Measurements from ENCODE around the gene ELMOD3. TPM values are rescaled to one million over a fixed set of nuclear protein-coding genes. Genes with fewer than 3 reads are reported as not detected.

The ELMOD3 gene
- total and polyA plus RNA-seq, 4 donors, result 5.5 to 15.8 (median 8.0) TPM

GRCh38 chr2:85309699-85310321, 44.8 kb upstream of the ELMOD3 start:
- Histone ChIP-seq H3K27me3 (ENCODE audit: control insufficient read depth in 4 of 4, insufficient read depth in 4 of 4, low read length in 3 of 4) (no peaks in the 10 kb centered on the region), H3K4me3 (ENCODE audit: low read depth in 1 of 3, low read length in 3 of 3) (no peak overlapping the region), H3K27ac (ENCODE audit: low read depth in 1 of 2, low read length in 2 of 2) (peak overlapping the region in 1 of 2 donors; percentile 5), H3K4me1 (ENCODE audit: control insufficient read depth in 4 of 4, insufficient read depth in 4 of 4, low read length in 3 of 4) (peaks cover 5 to 17% (median 13%) of the 10 kb centered on the region in 4 donors), H3K36me3 (ENCODE audit: control insufficient read depth in 4 of 4, insufficient read depth in 3 of 4, low read depth in 1 of 4, low read length in 3 of 4) (peaks cover 0 to 17% (median 5%) of the 10 kb centered on the region in 4 donors), H3K9me3 (ENCODE audit: control insufficient read depth in 4 of 4, low read length in 3 of 4) (no peaks in the 10 kb centered on the region), H3K9ac (ENCODE audit: low read depth in 1 of 2, low read length in 2 of 2) (no peak overlapping the region)
- TF ChIP-seq MAX (IDR thresholded peaks at IDR 0.05) (no peak), HNF4A (conservative IDR thresholded peaks at IDR 0.05) (peak; percentile 11 to 72), EGR1 (IDR thresholded peaks at IDR 0.05; ENCODE audit: low read depth in 2 of 2) (no peak), FOXA1 (IDR thresholded peaks at IDR 0.05) (no peak), CTCF (IDR thresholded peaks at IDR 0.05; ENCODE audit: low read depth, low read length, missing input control) (no peak)
- no peak for DNase-seq (ENCODE audit: low spot score)
- 68% methylated on average over 19 of the region's 19 CpGs for WGBS

GRCh38 chr2:85310330-85310729, 44.2 kb upstream of the ELMOD3 start:
- Histone ChIP-seq H3K9me3 (ENCODE audit: control insufficient read depth in 4 of 4, low read length in 3 of 4) (no peaks in the 10 kb centered on the region), H3K36me3 (ENCODE audit: control insufficient read depth in 4 of 4, insufficient read depth in 3 of 4, low read depth in 1 of 4, low read length in 3 of 4) (peaks cover 0 to 21% (median 7%) of the 10 kb centered on the region in 4 donors), H3K27me3 (ENCODE audit: control insufficient read depth in 4 of 4, insufficient read depth in 4 of 4, low read length in 3 of 4) (no peaks in the 10 kb centered on the region), H3K27ac (ENCODE audit: low read depth in 1 of 2, low read length in 2 of 2) (no peak overlapping the region), H3K9ac (ENCODE audit: low read depth in 1 of 2, low read length in 2 of 2) (no peak overlapping the region), H3K4me1 (ENCODE audit: control insufficient read depth in 4 of 4, insufficient read depth in 4 of 4, low read length in 3 of 4) (peaks cover 5 to 17% (median 13%) of the 10 kb centered on the region in 4 donors), H3K4me3 (ENCODE audit: low read depth in 1 of 3, low read length in 3 of 3) (no peak overlapping the region)
- 93% methylated on average over 3 of the region's 3 CpGs for WGBS
- DNase-seq (ENCODE audit: low spot score), result no peak
- TF ChIP-seq TAF1 (conservative IDR thresholded peaks at IDR 0.05), result no peak
- TF ChIP-seq MAX (IDR thresholded peaks at IDR 0.05), result no peak
- TF ChIP-seq CTCF (IDR thresholded peaks at IDR 0.05; ENCODE audit: low read depth, low read length, missing input control), result no peak
- TF ChIP-seq GABPA (IDR thresholded peaks at IDR 0.05 in 1 of 2, conservative IDR thresholded peaks at IDR 0.05 in 1 of 2), result no peak
- no peak for TF ChIP-seq FOXA1 (IDR thresholded peaks at IDR 0.05)
- no peak for TF ChIP-seq RAD21 (IDR thresholded peaks at IDR 0.05)
- no peak for TF ChIP-seq RXRA (IDR thresholded peaks at IDR 0.05)
- no peak for TF ChIP-seq JUND (IDR thresholded peaks at IDR 0.05)
- TF ChIP-seq HNF4G (IDR thresholded peaks at IDR 0.05), result no peak
- TF ChIP-seq EGR1 (IDR thresholded peaks at IDR 0.05; ENCODE audit: low read depth in 2 of 2), result no peak
- no peak for TF ChIP-seq ATF3 (IDR thresholded peaks at IDR 0.05)
- no peak for TF ChIP-seq REST (IDR thresholded peaks at IDR 0.05)
- no peak for TF ChIP-seq SP1 (IDR thresholded peaks at IDR 0.05)
- no peak for TF ChIP-seq ZBTB33 (IDR thresholded peaks at IDR 0.05)
- no peak for TF ChIP-seq HNF4A (conservative IDR thresholded peaks at IDR 0.05)
- no peak for TF ChIP-seq NR2F2 (IDR thresholded peaks at IDR 0.05)
- no peak for TF ChIP-seq FOXA2 (IDR thresholded peaks at IDR 0.05)
- no peak for TF ChIP-seq YY1 (IDR thresholded peaks at IDR 0.05)
